Cardiac muscle cell (in vitro differentiated cells and primary cell): ENCODE results near the gene SEC23A. TPM values are rescaled to one million over a fixed set of nuclear protein-coding genes. Genes with fewer than 3 reads are reported as not detected.

Experiments
- DNase-seq, 2 donors: peaks; one replicate each; pipeline versions ENCODE4 v3.0.0 to v3.0.0-alpha.2; 2010 to 2017; ENCODE audit warnings: low read depth in 1 of 2, low spot score in 1 of 2
- H3K27ac ChIP-seq: fragments of 200-600 bp; sonication (generic); 2 replicates; pipeline ENCODE4 v1.5.1; 2016
- H3K27me3 ChIP-seq: fragments of 200-600 bp; sonication (generic); 2 replicates; pipeline ENCODE4 v1.6.0; 2016; ENCODE audit warnings: control low read depth
- H3K36me3 ChIP-seq: fragments of 200-600 bp; sonication (generic); 2 replicates; pipeline ENCODE4 v1.5.1; 2016; ENCODE audit warnings: control low read depth
- H3K4me1 ChIP-seq: fragments of 200-600 bp; sonication (generic); 2 replicates; pipeline ENCODE4 v1.8.1; 2017; ENCODE audit warnings: low read depth, mild to moderate bottlenecking, mixed run types
- H3K4me3 ChIP-seq: fragments of 200-600 bp; sonication (generic); 2 replicates; pipeline ENCODE4 v1.5.1; 2016; ENCODE audit warnings: mild to moderate bottlenecking
- H3K9me3 ChIP-seq: fragments of 200-600 bp; sonication (generic); 2 replicates; pipeline ENCODE4 v1.5.1; 2017; ENCODE audit warnings: low read depth, mild to moderate bottlenecking, control low read depth
- CTCF ChIP-seq: IDR thresholded peaks from 2 replicates; pipeline ENCODE4 v1.5.1; 2012; ENCODE audit warnings: low read depth, mild to moderate bottlenecking, low read length
- polyA plus RNA-seq: library from polyadenylated mRNA; unstranded; fragments of >200 nt; fragmentation: Nextera tagmentation; extraction: Ambion mirVana; gene quantifications from 2 replicates; pipeline ENCODE4 v1.2.1, GENCODE V29; 2016
- total RNA-seq: library from RNA; depleted of rRNA; stranded (reverse); fragments of >200 nt; gene quantifications from 2 replicates; pipeline ENCODE4 v1.2.3, GENCODE V29; 2016

Gene SEC23A
- total and polyA plus RNA-seq, 2 experiments from 2014 or later: 74.1 to 131 TPM

- Histone ChIP-seq H3K4me1 (peaks cover under 1% of the 10 kb centered on the region), H3K4me3 (no peak overlapping the region), H3K27me3 (no peaks in the 10 kb centered on the region), H3K36me3 (peaks cover 57% of the 10 kb centered on the region), H3K27ac (no peak overlapping the region), H3K9me3 (no peaks in the 10 kb centered on the region)
- DNase-seq: no peak
- TF ChIP-seq CTCF: no peak
Measured at GRCh38 chr14:39038542-39038941, 64.5 kb downstream of the SEC23A start.

- H3K27ac ChIP-seq: no peak overlapping the region
- H3K36me3 ChIP-seq: peaks cover 63% of the 10 kb centered on the region
- H3K9me3 ChIP-seq: no peaks in the 10 kb centered on the region
- H3K4me3 ChIP-seq: no peak overlapping the region
- no peaks in the 10 kb centered on the region for H3K4me1 ChIP-seq
- no peak for TF ChIP-seq CTCF
- H3K27me3 ChIP-seq: no peaks in the 10 kb centered on the region
- no peak for DNase-seq
Measured at GRCh38 chr14:39036760-39037159, 66.3 kb downstream of the SEC23A start.

GRCh38 chr14:39035336-39035735 is 67.7 kb downstream of the SEC23A start:
- TF ChIP-seq CTCF: no peak
- H3K9me3 ChIP-seq: no peaks in the 10 kb centered on the region
- no peaks in the 10 kb centered on the region for H3K4me1 ChIP-seq
- peaks cover 59% of the 10 kb centered on the region for H3K36me3 ChIP-seq
- DNase-seq: no peak
- H3K27ac ChIP-seq: peak overlapping the region; percentile 16
- H3K27me3 ChIP-seq: no peaks in the 10 kb centered on the region
- H3K4me3 ChIP-seq: no peak overlapping the region

- H3K9me3 ChIP-seq: no peaks in the 10 kb centered on the region
- H3K4me1 ChIP-seq: no peaks in the 10 kb centered on the region
- H3K4me3 ChIP-seq: no peak overlapping the region
- no peaks in the 10 kb centered on the region for H3K27me3 ChIP-seq
- peak; percentile 27 to 51 for DNase-seq
- H3K36me3 ChIP-seq: peaks cover 53% of the 10 kb centered on the region
- TF ChIP-seq CTCF: peak; percentile 56
- peak overlapping the region; percentile 16 for H3K27ac ChIP-seq
Measured at GRCh38 chr14:39034481-39035296, 68.3 kb downstream of the SEC23A start.

- DNase-seq: no peak
- no peak for TF ChIP-seq CTCF
- no peak overlapping the region for H3K27ac ChIP-seq
Measured at GRCh38 chr14:39033371-39033770, 69.7 kb downstream of the SEC23A start.

More at GRCh38 chr14:39033371-39033770, 69.7 kb downstream of the SEC23A start:
- Histone ChIP-seq H3K4me1 (no peaks in the 10 kb centered on the region), H3K9me3 (no peaks in the 10 kb centered on the region), H3K27me3 (no peaks in the 10 kb centered on the region), H3K4me3 (no peak overlapping the region), H3K36me3 (peaks cover 40% of the 10 kb centered on the region)
